HEK293 (cell line): ENCODE results near the gene LRCH1.

Source experiments
- CTCF ChIP-seq: fragments of 450-650 bp; formaldehyde crosslinking; IDR thresholded peaks from 2 replicates; pipeline ENCODE4 v1.5.1; 2016; ENCODE audit warnings: missing biosample characterization, missing genetic modification characterization
- KLF9 ChIP-seq: fragments of 450-650 bp; formaldehyde crosslinking; IDR thresholded peaks from 2 replicates; pipeline ENCODE4 v1.5.1; 2016; ENCODE audit warnings: missing biosample characterization, missing genetic modification characterization, low read depth
- PRDM10 ChIP-seq: fragments of 450-650 bp; formaldehyde crosslinking; IDR thresholded peaks from 2 replicates; pipeline ENCODE4 v1.5.1; 2016; ENCODE audit warnings: missing biosample characterization, missing genetic modification characterization
- REST ChIP-seq: fragments of 450-650 bp; formaldehyde crosslinking; IDR thresholded peaks from 2 replicates; pipeline ENCODE4 v1.5.1; 2016; ENCODE audit warnings: missing biosample characterization, missing genetic modification characterization
- SP2 ChIP-seq: fragments of 450-650 bp; formaldehyde crosslinking; IDR thresholded peaks from 2 replicates; pipeline ENCODE4 v1.5.1; 2016; ENCODE audit warnings: missing biosample characterization, missing genetic modification characterization
- ZBTB17 ChIP-seq: fragments of 450-650 bp; formaldehyde crosslinking; IDR thresholded peaks from 2 replicates; pipeline ENCODE4 v1.5.1; 2016; ENCODE audit warnings: missing biosample characterization, missing genetic modification characterization
- ZNF18 ChIP-seq: fragments of 450-650 bp; formaldehyde crosslinking; IDR thresholded peaks from 2 replicates; pipeline ENCODE4 v1.5.1; 2016; ENCODE audit warnings: missing biosample characterization, missing genetic modification characterization

- TF ChIP-seq REST (no peak), ZBTB17 (no peak), ZNF18 (tag by site-specific recombination) (no peak), KLF9 (tag by site-specific recombination) (no peak), CTCF (tag by site-specific recombination) (no peak), PRDM10 (tag by site-specific recombination) (no peak), SP2 (tag by site-specific recombination) (no peak)
Observed at GRCh38 chr13:46757640-46758039, 204.7 kb downstream of the LRCH1 start.
